Stimulated activated CD4-positive, alpha-beta T cell treated with anti-CD3 and anti-CD28 coated beads, Interleukin-15, amount 100 ng/mL, for 48 hours (primary cell): ENCODE measurements around the gene LRP1-AS.

Experiments
- DNase-seq, 2 donors: peaks; one replicate each; pipeline ENCODE4 v3.0.0-alpha.2; 2020; ENCODE audit warnings: low read depth in 2 of 2

Gene LRP1-AS

DNA sequence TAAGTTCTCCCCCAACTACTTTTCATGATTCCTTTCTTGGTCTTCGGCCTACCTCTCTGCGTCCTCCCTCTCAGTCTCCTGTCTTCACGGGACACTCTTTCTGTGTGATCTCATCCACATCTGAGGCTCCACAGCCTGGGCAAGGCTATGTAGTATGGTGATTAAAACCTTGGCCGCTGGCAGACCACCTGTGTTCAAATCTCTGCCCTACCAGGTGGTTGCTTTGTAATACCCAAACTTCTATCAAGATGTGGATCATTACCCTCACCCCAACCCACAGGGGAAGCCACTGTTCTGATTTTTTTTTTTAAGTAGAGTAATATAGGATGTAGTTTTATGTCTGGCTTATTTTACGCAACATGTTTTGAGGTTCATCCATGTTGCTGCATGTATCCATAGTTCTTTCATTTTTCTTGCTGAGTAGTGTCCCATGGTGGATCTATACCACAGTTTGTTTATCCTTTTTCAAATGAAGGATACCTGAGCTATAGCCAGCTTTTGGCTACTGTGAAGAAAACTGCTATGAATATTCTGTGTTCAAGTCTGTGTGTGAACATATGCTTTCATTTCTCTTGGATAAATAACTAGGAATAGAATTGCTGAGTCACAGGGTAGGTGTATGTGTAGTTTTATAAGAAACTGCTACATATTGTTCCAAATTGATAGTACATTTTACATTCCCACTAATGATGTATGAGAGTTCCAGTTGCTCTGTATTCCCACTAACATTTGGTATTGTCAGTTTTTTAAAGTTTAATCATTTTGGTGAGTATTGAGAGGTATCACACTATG lies 27.9 kb downstream of the LRP1-AS start:
- no peak for DNase-seq

DNA sequence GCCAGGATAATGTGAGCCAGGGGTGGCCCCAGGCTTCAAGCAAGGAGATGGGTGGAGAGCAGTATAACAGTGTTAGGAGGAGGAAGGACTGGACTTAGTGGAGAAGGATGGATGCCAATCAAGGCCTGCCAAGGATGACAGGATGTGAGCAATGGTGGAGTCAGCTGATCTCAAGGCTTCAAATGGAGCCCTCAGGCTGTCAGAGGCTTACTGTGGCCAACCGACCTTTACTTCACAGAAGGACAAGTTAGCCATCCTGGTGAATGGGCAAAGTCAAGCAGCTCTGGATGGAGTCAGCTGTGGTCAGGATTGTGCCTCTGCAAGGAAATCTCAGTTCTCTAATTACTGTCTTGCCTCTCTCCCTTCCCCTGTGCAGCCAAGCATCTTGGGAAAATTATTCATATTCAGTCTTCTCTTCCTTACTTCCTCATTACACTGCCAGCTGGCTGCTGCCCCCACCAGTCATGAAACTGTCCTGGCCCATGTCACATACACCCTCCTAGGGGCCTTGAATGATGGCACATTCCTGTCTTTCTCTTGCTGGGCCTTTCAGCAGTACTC lies 28.6 kb downstream of the LRP1-AS start:
- no peak for DNase-seq

DNA sequence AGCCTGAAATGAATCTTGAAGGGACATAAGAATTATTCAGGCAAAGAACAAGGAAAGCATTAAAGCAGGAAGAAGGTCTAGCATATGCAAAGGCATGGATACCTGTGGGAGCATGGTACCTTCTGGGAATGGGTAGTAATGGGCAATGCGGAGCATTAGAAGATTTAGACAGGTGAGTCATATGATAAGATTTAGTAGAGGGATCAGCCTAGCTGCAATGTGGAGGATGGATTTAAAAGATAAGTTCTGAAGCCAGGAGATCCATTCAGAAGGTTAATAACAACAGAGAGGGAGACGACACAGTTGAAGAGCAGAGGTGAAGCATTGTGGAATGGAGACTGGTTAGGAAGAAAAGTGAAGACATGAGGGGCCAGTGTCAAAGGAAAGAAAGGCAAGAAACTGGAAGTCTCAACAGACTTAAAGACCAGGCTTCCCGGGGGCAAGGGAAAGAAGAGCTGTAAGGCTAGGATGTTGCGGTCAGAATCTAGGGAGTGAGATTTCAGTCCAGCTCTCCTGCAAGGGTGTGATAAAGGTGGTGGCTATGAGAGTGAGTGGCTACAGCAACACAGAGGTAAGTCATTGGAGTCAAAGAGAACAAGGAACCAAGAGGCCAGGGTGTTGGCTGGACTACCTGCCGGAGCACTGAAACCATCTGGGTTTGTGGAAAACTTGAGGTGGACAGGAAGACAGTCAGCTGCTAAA lies 30.7 kb downstream of the LRP1-AS start:
- no peak for DNase-seq

DNA sequence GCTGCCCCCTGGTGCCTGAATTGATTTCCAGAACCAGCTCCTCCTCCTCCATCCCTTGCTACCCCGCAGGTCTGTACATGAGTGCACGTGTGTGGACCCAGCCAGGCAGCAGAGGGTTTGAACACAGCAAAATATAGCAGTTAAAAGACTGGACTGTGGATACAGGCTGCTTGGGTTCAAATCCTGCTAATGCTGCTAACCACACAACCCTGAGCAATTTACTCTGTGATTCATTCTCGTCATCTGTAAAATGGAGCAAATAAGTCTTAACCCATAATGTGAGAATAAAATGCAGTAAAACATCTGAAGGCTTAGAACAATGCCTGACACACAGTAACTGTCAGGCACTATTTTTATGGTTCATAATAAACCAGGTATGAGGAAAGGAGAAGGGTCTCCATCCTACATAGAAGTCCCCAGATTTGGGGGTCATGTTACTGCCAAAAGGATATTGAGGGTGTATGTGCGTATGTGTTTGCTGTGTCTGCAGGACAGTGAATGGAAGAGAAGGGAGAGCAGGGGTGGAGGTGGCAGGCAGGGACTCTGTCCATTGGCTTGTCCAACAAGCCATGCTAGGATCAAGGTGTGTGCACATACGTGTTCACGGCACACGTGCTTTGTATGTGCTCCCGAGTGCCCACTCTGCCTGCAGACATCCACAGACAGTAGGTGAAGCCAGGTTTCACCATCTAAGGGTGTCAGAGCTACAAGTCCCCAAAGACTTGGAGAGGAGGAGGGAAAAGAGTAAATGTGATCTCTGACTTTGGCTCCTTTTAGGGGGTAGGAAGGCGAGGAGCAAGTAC lies 34.7 kb downstream of the LRP1-AS start:
- peak in 1 of 2 donors; percentile 83 for DNase-seq

DNA sequence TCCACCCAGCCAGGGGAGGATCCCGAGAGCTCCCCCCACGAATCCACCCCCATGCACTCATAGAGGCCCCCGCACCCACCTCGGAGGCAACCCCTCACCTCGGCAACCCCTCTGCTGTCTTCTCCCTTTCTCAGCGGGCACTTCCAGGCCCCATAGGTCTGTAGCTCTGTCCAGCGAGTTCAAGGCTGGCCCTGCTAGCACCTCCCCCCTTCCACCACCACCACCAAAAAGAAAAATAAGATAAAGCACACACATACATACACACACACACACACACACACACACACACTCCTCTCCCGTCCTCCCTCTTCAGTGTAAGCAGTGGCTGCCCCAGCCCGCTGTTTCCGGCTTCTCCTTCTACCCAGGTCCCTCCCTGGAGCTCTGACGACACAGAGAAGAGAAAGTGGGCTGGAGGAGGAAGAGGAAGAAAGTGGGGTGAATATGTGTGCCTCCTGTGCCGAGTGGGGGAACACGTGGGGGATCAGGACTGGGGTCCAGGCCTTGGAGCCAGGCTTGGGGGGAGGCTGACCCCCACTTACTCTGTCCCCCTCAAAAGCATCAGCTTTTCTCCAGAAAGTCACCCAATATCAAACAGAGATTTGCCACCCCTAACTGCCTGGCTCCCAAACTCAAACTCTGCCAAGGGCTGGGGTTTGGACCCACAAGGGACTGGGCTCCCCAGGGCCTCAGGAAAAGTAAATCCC lies 36.2 kb downstream of the LRP1-AS start, which contains the start of gene STAT6:
Gene STAT6 (minus strand): TSS at position 332 of the 704 bp plus-strand sequence. CDS start 3,084 bp downstream, outside the sequence.
- peak; percentile 70 to 74 for DNase-seq

DNA sequence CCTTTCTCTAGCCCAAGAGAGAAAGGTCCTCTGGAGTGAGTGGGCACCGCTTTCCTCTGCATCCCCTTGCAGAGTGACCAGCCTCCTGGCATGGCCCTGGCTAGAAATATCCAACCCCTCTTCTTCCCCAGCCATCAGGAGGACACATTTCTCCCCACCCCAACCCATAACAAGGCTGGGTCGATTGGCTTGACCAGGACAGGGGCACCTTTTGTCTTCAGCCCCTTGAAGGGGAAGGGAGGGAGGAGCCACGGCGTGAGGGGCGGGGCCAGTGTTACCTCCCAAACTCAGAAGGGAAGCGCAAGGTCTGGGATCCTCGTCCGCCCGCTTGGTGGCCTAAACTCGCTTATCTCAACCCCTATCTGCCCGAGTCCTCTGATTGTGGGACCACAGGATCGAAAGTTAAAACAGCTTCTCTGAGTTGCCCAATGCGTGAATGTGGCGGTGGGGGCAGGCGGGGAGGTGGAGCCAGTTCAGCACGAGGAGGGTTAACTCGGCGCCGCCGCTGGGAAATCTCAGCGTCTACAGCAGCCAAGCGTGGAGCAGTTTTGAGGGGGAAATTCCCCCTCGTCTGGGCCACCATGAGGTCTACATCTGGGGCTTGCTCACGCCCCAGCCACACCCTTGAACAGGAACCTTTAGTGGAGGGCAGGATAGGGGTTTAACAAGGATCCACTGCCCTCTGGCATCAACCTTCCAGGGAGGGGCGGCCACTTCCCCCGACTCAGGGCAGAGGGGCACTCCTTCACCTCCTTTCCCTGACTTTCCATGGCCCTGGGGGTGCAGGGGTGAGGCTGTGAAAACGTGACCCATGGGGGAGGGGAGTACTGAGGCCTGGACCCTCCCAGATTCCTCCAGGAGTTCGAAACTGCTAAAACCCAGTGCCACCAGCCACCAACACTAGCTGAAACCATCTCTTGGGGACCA lies 37.1 kb downstream of the LRP1-AS start:
- peak; percentile 69 to 72 for DNase-seq

DNA sequence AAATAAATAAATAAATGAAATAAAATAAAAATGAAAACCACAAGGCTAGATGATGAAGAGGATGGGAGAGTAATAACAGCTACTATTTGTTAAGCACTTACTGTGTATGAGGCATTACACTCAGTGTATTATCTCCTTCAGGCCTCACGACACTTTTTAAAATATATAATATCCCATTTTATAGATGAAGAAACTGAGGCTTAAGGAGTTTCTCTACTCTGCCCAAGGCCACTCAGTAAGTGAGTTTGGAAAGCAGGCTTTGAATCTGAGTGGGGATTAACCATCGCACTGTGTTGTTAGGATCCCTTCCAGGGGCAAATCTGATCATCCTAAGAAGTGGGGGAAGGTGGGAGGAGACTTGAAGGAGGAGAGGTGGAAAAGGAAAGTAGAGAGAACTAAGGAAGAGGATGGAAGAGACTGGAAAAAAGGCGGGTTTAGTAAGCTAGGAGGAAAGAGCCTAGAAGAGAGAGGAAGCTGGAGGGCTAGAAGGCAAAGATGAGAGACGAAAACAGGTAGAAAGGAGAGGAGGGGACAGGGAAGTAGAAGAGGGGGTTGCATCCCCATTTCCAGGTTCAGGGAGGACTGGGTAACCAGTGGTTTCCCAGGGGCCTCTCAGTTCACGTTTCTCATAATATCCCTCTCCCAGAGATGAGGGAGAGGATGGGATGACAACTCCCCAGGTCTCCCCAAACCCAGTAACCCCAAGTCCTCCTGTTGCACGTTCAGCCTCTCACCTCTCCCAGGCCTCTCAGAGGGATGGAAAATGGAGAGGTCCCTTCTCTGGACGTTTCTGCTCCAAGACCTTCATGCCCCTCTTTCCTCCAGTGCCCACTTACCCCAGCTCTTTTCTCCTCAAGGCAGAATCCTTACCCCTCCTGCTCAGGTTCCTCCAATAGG lies 38.0 kb downstream of the LRP1-AS start:
- DNase-seq = no peak

DNA sequence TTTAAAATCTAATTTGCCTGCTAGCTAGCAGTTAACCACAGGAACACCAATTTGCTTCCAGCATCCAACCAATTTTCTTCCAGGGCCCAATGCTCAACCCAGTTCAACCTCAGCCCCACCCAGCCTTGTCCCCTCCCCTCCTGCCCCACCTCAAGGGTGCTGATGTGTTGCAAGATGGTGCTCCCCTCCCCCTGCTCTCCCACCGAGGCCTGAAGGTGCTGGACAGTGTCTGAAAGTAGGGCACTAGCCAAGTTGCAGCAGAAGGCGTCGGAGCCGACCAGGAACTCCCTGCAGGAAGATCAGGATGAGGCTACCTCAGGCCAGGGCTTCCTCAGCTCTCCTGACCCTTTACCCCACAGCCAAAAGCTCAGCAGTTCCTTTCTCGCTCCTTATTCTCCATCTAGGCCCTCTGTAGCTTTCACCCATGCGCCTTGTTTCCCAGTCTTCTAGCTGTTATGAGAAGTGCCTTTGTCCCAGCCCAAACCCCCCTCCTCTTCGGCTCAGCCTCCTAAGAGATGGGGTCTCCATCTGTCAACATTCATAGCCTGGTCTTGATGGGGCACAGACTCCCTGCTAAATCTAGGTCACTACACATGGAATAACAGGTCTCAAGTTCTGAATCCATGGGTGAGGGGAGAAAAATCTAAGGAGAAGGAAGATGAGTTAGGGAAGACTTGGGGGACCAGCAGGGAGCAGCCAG lies 39.8 kb downstream of the LRP1-AS start:
- DNase-seq = no peak

DNA sequence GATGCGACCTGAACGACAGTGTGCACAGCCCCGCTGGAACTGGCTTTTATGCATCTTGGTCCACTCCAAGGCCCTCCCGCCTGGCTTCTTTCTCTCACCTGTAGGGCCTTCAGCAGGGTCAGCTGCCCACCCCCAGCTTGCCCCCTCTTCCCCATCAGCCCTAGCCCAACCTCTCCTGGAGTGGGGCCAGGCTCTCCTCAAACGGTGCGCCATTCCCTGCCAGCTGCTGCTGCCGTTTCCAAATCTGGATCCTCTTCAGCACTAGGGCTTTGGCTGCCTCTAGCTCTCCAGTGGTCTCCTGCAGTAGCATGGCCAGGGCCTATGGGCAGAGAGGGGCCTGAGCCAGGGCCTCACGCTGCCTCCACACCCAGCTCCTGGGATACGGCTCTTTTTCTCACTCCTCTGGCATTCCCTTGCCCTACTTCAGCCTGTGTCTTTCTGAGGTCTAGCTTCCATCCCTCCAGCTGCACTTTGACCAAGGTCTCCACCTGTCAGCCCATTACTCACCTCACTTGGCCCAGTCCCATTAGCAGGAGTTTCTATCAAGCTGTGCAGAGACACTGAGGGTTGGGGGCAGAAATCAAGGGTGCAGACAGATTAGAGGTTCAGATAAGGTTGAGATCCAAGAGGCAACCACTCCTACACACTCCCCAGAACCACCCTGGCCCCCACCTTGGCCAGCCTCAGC lies 41.3 kb downstream of the LRP1-AS start:
- no peak for DNase-seq

DNA sequence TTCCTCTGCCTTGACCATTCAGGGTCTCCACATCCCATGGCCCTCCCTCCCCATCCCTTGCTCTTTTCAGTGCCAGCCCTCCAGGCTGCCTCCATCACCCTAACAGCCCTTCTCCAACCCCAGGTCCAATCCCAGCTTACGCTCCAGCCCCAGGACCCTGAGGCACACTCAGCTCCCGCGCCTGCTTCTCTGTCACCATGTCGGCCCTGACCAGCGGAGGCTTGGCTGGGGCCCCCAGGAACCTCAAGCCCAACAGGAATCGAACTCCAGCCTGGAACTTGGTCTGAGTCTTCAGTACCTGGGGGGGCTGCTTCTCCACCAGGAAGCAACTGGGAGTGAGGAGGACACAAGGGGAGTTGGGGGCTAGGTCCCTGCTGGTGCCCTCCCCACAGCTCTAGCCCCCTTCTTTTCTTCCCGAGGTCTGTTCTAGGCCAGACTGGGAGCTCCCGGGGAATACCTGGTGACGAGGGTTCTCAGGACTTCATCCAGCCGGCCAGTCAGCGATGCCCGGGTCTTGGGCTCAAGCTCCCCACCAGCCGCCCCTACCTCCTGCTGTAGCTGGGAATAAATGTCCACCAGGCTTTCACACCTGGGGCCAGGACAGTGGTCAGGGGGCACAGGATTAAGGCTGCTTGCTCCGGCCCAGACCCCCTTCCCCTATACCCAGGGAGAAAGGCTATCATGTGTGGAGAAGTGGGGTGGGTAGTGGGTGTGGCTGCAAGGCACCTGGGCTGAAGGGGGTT lies 42.2 kb downstream of the LRP1-AS start:
- DNase-seq = no peak

DNA sequence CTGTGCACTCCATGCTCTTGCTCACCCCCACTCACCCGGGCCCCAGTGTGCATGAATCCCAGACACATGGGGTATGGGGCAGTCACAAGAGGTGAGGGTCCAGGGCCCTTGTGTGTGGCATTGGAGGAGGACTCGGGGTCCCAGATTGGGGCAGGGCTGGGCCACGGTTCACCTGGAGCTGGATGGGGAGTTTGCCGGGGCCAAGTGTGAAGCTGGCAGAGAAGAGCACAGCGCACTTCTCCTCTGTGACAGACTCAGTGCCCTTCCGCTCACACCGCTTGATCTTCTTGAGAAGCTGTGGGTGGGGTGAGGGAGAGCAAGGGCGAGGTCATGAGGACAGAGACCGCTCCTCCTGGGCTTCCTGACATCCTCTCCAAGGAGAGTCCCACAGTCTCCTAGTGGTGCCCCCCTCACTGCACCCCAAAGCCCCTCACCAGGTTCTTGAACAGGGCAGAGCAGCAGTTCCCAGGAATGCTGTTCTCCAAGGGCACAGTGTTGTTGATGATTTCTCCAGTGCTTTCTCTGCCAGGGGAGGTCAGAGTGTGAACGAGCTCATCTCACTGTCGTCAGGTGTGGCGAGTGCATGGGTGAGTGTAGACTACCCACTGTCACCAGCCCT lies 43.0 kb downstream of the LRP1-AS start:
- DNase-seq = no peak

DNA sequence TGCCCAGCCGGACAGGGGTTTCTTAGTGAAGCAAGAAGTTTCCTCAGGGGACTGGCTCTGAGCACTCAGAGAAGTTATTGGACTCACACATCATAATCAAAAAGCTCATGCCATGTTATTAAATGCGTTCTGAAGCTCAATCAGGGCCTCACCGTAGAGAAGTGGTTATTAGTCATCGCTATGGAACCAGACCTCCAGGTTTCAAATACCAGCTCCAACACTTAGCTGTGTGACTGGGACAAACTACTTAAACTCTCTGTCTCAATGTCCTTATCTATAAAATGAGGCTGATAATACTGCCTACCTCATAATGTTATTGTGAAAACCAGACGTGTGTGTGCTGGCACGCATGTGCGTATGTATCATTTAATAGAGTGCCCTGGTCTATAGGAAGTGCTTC lies 43.6 kb downstream of the LRP1-AS start:
- no peak for DNase-seq

DNA sequence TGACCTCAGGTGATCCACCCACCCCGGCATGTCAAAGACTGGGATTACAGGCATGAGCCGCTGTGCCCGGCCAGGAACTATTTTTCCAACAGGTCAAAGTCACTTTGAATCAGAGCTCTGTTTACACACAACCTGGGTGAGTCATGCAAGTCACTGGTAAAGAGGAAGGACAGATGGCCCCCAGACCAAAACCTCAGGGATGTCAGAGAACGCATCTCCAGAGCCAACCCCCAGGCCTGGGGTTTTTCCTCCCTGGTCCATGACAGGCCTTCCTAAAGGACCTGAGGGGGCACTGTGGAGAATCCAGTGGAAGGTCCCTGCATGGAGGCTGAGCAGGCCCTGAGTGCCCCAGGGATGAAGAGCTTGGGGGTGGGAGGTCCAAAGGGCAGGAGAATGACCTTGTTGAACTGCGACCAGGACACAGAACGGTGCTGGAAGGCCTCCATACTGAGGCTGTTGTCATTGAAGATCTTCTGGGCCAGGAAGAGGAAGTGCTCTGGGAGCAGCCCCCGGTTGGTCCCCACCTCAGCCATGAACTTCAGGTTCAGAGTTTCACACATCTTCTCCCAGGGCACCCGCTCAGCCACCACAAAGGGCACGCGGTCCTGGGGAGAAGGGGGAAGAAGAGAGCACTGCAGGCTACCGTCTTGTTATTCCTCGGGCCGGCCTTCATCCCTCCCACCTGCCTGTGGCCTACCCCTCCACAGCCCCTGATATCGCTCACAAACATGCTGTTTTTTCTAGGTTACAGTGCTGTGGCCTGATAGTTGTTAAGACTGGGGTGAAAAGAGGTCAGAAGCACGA lies 45.3 kb downstream of the LRP1-AS start:
- DNase-seq = no peak

DNA sequence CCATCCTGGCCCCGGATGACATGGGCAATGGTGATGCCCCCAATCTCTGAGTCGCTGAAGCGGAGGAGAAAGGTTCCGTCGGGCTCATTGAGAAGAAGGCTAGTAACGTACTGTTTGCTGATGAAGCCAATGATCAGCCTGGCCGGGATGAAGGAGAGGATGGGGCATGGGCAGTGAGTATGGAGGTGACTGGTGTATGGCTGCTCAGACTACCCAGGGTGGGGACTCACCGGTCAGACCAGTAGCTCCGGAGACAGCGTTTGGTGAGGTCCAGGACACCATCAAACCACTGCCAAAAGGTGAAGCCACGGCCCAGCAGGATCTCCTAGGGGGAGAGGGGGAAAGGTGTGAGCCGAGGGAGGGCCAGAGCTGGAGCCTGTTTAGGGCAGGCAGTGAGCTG lies 47.7 kb downstream of the LRP1-AS start:
- no peak for DNase-seq

DNA sequence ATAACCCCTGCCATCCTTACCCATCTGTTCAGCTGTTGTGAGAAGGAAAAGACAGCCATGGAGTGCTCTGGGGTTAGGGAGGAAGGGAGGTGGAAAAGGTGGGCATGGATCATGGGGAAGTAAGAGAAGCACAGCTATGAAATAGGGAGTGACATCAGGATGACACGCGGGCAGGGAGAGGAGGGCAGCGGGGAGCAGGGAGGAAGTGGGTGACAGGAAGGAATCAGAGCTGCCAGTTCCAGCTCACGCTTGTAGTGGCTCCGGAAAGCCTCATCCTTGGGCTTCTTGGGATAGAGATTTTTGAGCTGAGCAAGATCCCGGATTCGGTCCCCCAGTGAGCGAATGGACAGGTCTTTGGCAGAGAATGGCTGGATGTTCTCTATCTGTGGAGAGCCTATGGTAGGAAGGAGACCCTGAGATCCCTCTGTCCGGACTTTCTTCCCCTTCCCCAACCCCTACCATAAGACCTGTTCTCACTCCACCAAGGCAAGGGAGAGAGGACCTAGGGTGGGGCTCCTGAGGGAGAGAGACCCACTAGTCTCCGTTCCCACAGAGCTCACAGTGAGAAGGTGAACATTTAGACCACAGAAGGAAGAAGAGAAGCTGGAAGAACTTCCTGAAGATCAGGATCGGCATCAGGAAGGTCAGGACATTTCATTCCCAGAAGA lies 48.2 kb downstream of the LRP1-AS start:
- no peak for DNase-seq
